SU-DHL-6 (cell line): ENCODE results near the gene EPAS1.

Experiments used
- H2AFZ ChIP-seq: fragments of 200-600 bp; sonication (generic); 2 replicates; pipeline ENCODE4 v1.6.1; 2014; ENCODE audit warnings: low read depth, mild to moderate bottlenecking, moderate library complexity, mixed read lengths, antibody characterized with exemption, low read length; ENCODE audit not compliant: severe bottlenecking
- H3F3A ChIP-seq: fragments of 200-600 bp; shearing (Covaris generic); 2 replicates; pipeline ENCODE4 v1.6.0; 2016; ENCODE audit warnings: antibody characterized with exemption, mild to moderate bottlenecking; ENCODE audit not compliant: insufficient read depth
- H3K27ac ChIP-seq: fragments of 200-600 bp; sonication (generic); 2 replicates; pipeline ENCODE4 v1.5.1; 2016; ENCODE audit warnings: low read depth, mild to moderate bottlenecking, low read length, moderate library complexity, mixed read lengths
- H3K27me3 ChIP-seq: fragments of 200-600 bp; sonication (generic), shearing (Covaris generic); 2 replicates; pipeline ENCODE4 v1.6.0; 2014; ENCODE audit warnings: mild to moderate bottlenecking, low read length
- H3K36me3 ChIP-seq: fragments of 200-600 bp; sonication (generic); 2 replicates; pipeline ENCODE4 v1.6.1; 2014; ENCODE audit warnings: mild to moderate bottlenecking, low read length, mixed read lengths
- H3K4me2 ChIP-seq: fragments of 300-600, 200-600 bp; shearing (Covaris generic), sonication (generic); 2 replicates; pipeline ENCODE4 v1.6.0; 2014; ENCODE audit warnings: low read length, low read depth, mild to moderate bottlenecking; ENCODE audit not compliant: poor library complexity, severe bottlenecking
- H3K4me3 ChIP-seq: fragments of 200-600 bp; sonication (generic); 2 replicates; pipeline ENCODE4 v1.5.1; 2014; ENCODE audit warnings: antibody characterized with exemption, low read length, mild to moderate bottlenecking, mixed read lengths; ENCODE audit not compliant: insufficient read depth, poor library complexity, severe bottlenecking
- H3K79me2 ChIP-seq: fragments of 200-600 bp; sonication (generic); 2 replicates; pipeline ENCODE4 v1.6.1; 2014; ENCODE audit warnings: mild to moderate bottlenecking, low read length, moderate library complexity; ENCODE audit not compliant: insufficient read depth
- H3K9ac ChIP-seq: fragments of 200-600 bp; sonication (generic); 2 replicates; pipeline ENCODE4 v1.7.0; 2014; ENCODE audit warnings: mild to moderate bottlenecking, low read length
- H3K9me2 ChIP-seq: fragments of 200-600 bp; sonication (generic); replicated peaks from 2 replicates; pipeline ENCODE4 v1.6.1; 2014; ENCODE audit warnings: low read length; ENCODE audit not compliant: insufficient read depth
- H3K9me3 ChIP-seq: fragments of 200-600 bp; sonication (generic); 2 replicates; pipeline ENCODE4 v1.6.1; 2014; ENCODE audit warnings: low read length, mixed read lengths; ENCODE audit not compliant: insufficient read depth
- H4K20me1 ChIP-seq: fragments of 200-600 bp; sonication (generic); 2 replicates; pipeline ENCODE4 v1.6.1; 2014; ENCODE audit warnings: low read depth, mild to moderate bottlenecking, antibody characterized with exemption, low read length, moderate library complexity, mixed read lengths
- EZH2phosphoT487 ChIP-seq: fragments of 200-600 bp; sonication (generic), shearing (Covaris generic); conservative IDR thresholded peaks from 2 replicates; pipeline ENCODE4 v1.6.1; 2018; ENCODE audit warnings: mild to moderate bottlenecking, antibody characterized with exemption, low read length, moderate library complexity, mixed read lengths
- TF ChIP-seq, protein P1 (sequence below): fragments of 200-600 bp; sonication (generic); IDR thresholded peaks from one replicate; pipeline ENCODE4 v1.5.1; 2017; ENCODE audit warnings: antibody characterized with exemption, mild to moderate bottlenecking, low read length, moderate library complexity; ENCODE audit not compliant: insufficient read depth, poor library complexity, severe bottlenecking

The EPAS1 gene

DNA sequence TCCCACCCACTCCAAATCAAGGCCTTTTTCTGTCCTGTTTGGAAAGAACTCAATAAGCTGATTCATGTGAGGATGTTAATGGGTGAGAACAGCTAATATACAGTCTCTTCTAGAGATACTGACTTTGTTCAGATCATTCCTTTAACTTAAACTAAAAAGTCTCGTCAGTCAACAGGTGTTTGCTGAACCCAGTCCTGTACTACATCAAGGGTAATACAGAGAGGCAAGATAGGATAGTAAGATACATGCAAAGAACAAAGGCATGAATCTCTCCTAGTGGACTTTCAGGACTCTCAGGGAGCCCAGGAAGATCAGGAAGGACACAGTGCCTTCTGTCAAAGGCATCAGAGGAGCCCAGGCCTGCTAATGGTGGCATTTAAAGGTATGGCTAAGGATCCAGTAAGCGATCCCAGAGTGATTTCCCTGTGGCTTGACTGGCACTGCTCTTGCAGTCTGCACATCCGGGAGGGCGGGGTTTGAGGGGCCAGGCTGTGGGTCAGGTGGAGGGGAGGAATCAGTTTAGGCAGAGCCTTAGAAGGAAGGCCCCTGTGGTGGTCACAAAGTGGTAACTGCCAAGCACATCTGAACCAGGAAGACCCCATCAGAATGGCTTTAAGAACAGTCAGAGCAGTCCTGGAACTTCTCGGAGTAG, 54.0 kb downstream of the EPAS1 start:
- Histone ChIP-seq H3K9ac (no peak overlapping the region), H3K27ac (no peak overlapping the region), H3K36me3 (no peaks in the 10 kb centered on the region), H4K20me1 (no peaks in the 10 kb centered on the region), H2AFZ (no peak overlapping the region), H3F3A (no peaks in the 10 kb centered on the region), H3K27me3 (no peaks in the 10 kb centered on the region), H3K79me2 (no peaks in the 10 kb centered on the region), H3K9me2 (no peaks in the 10 kb centered on the region), H3K4me2 (no peak overlapping the region), H3K9me3 (no peaks in the 10 kb centered on the region), H3K4me3 (no peak overlapping the region)
- TF ChIP-seq, protein P1, sequence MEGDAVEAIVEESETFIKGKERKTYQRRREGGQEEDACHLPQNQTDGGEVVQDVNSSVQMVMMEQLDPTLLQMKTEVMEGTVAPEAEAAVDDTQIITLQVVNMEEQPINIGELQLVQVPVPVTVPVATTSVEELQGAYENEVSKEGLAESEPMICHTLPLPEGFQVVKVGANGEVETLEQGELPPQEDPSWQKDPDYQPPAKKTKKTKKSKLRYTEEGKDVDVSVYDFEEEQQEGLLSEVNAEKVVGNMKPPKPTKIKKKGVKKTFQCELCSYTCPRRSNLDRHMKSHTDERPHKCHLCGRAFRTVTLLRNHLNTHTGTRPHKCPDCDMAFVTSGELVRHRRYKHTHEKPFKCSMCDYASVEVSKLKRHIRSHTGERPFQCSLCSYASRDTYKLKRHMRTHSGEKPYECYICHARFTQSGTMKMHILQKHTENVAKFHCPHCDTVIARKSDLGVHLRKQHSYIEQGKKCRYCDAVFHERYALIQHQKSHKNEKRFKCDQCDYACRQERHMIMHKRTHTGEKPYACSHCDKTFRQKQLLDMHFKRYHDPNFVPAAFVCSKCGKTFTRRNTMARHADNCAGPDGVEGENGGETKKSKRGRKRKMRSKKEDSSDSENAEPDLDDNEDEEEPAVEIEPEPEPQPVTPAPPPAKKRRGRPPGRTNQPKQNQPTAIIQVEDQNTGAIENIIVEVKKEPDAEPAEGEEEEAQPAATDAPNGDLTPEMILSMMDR: no peak
- TF ChIP-seq EZH2phosphoT487: no peak

DNA sequence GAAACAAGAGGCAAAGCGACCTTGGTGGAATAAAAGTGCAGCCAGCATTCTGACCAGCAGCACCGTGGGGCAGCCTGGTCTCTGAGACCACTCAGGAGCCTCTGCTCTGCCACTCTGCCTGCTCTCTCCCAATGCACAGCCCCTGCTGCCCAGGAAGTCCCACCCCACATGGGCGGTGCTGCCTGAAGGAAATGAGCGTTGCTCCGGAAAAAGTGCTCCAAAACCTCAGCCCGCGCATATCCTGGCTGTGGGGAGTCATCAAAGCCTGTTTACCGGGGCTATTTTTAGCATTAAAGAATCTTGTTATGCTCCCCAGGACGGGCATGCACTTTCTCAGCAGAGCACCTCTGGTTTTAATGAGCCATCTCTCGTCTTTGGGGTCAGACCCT, 54.5 kb downstream of the EPAS1 start:
- no peaks in the 10 kb centered on the region for H3K79me2 ChIP-seq
- H2AFZ ChIP-seq: no peak overlapping the region
- no peaks in the 10 kb centered on the region for H3K9me2 ChIP-seq
- H4K20me1 ChIP-seq: no peaks in the 10 kb centered on the region
- no peak for TF ChIP-seq EZH2phosphoT487
- no peak overlapping the region for H3K27ac ChIP-seq
- no peak overlapping the region for H3K9ac ChIP-seq
- no peaks in the 10 kb centered on the region for H3K27me3 ChIP-seq
- H3K9me3 ChIP-seq: no peaks in the 10 kb centered on the region
- H3K4me2 ChIP-seq: no peak overlapping the region
- H3F3A ChIP-seq: no peaks in the 10 kb centered on the region
- no peak overlapping the region for H3K4me3 ChIP-seq
- no peaks in the 10 kb centered on the region for H3K36me3 ChIP-seq

DNA sequence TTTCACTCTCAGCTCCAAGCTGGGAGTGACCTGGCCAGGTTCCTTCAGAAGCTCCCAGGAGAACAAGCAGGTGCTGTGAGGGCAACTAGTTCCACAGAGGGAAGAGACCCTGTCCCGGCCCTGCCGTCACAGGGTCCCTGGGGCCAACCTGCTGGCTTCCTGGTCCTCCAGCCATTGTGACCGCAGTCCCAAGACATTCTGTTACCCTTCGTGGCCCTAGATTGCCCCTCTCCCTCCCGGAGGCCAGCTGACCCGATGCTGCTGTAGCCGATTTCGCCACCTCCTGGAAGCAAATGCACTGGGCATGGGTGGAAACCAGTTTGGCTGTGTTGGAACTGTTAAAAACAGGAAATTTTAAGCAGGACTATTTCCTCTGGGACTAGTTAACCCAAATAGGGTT, 55.4 kb downstream of the EPAS1 start:
- Histone ChIP-seq H3K9me2 (no peaks in the 10 kb centered on the region), H3K9me3 (no peaks in the 10 kb centered on the region), H3K4me2 (no peak overlapping the region), H2AFZ (no peak overlapping the region), H3K79me2 (no peaks in the 10 kb centered on the region), H3K27me3 (no peaks in the 10 kb centered on the region), H3F3A (no peaks in the 10 kb centered on the region), H3K4me3 (no peak overlapping the region), H3K27ac (no peak overlapping the region), H4K20me1 (no peaks in the 10 kb centered on the region), H3K9ac (no peak overlapping the region), H3K36me3 (no peaks in the 10 kb centered on the region)
- TF ChIP-seq EZH2phosphoT487: no peak
- TF ChIP-seq, protein P1: no peak

DNA sequence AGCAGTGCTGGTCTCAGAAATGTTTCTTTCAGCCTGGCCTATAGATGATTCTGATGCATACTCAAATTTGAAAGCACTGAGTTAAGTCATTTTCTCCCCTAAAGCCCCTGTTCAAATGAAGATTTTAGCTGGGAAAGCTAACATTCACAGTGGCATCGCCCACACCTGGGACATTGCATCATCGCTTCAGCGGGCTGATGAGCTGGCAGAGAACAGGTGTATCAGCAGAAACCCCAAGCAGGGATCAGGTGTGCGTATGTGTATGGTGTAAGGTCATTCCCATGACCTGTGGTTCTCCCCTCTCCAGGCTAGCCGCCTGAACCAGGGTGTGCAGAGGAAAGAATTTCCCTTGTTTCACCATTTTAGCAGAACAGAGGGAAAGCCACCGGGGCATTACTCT, 56.3 kb downstream of the EPAS1 start:
- no peaks in the 10 kb centered on the region for H3K9me2 ChIP-seq
- H4K20me1 ChIP-seq: no peaks in the 10 kb centered on the region
- no peaks in the 10 kb centered on the region for H3K9me3 ChIP-seq
- TF ChIP-seq, protein P1: no peak
- TF ChIP-seq EZH2phosphoT487: no peak
- H3K36me3 ChIP-seq: no peaks in the 10 kb centered on the region
- H3K27me3 ChIP-seq: no peaks in the 10 kb centered on the region
- no peak overlapping the region for H3K4me2 ChIP-seq
- H3K9ac ChIP-seq: no peak overlapping the region
- H3F3A ChIP-seq: no peaks in the 10 kb centered on the region
- H3K4me3 ChIP-seq: no peak overlapping the region
- H3K27ac ChIP-seq: no peak overlapping the region
- no peak overlapping the region for H2AFZ ChIP-seq
- H3K79me2 ChIP-seq: no peaks in the 10 kb centered on the region
